Spinal cord (tissue), 10 donors: ENCODE measurements around the gene REPS2. TPM values are rescaled to one million over a fixed set of nuclear protein-coding genes. Genes with fewer than 3 reads are reported as not detected.

ENCODE experiments used
- DNase-seq, 6 donors: peaks; one replicate each; pipeline versions ENCODE4 v3.0.0 to v3.0.0-alpha.2; 2013 to 2015; ENCODE audit warnings: low spot score in 6 of 6, low read depth in 4 of 6
- H3K27ac ChIP-seq: one replicate; pipeline ENCODE4 v1.5.1; 2013; ENCODE audit warnings: low read depth, low read length, control low read depth
- H3K27me3 ChIP-seq: one replicate; pipeline ENCODE4 v1.6.1; 2013; ENCODE audit warnings: low read length; ENCODE audit not compliant: control insufficient read depth, insufficient read depth
- H3K36me3 ChIP-seq: one replicate; pipeline ENCODE4 v1.6.1; 2013; ENCODE audit warnings: low read length; ENCODE audit not compliant: control insufficient read depth, insufficient read depth
- H3K4me1 ChIP-seq: one replicate; pipeline ENCODE4 v1.6.1; 2013; ENCODE audit warnings: low read length; ENCODE audit not compliant: control insufficient read depth, insufficient read depth
- H3K4me3 ChIP-seq: one replicate; pipeline ENCODE4 v1.5.1; 2013; ENCODE audit warnings: low read depth, low read length, control low read depth
- H3K9me3 ChIP-seq: one replicate; pipeline ENCODE4 v1.6.1; 2013; ENCODE audit warnings: low read length; ENCODE audit not compliant: control insufficient read depth, insufficient read depth
- WGBS: methylation state at CpG from one replicate; pipeline ENCODE4 v1.1.5; 2013; ENCODE audit warnings: missing lambda C conversion rate; ENCODE audit not compliant: insufficient coverage; 5-methylcytosine and 5-hydroxymethylcytosine counted together
- polyA plus RNA-seq, 2 donors: library from polyadenylated mRNA; unstranded; fragments of 120-200 nt; gene quantifications; one replicate each; pipeline ENCODE4 v1.2.1, GENCODE V29; 2013; ENCODE audit not compliant: insufficient read length in 2 of 2
- total RNA-seq, 2 donors: library from RNA; depleted of rRNA in 1 of 2; stranded (reverse); fragments of 120-200 nt in 1 of 2; fragments of >200 nt in 1 of 2; gene quantifications; one replicate each; pipeline versions ENCODE4 v1.2.3 to v1.2.4, GENCODE V29; 2013 to 2014
- donor health status: healthy.

Gene REPS2
- total and polyA plus RNA-seq, 4 donors = 13.4 to 61.1 (median 26.1) TPM

DNA sequence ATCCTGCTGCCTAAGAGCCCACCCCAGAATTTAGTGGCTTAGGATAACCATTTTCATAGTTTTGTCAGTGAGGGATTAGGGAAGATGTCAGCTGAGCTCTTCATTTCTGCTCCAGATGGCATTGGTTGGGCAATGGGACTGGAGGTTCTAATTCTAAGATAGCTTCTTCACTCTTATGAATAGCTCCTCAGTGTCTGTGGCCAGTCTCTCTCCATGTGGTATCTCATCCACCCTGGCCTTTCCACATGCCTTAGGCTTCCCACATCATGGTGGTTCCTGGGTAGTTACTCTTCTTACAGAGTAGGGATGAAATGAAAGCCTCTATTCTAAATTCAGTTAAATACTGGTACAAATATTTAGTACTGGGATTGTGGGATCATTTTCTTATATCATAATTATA, 31.3 kb downstream of the REPS2 start:
- H3K36me3 ChIP-seq = no peaks in the 10 kb centered on the region
- no peak overlapping the region for H3K4me3 ChIP-seq
- no peak for DNase-seq
- H3K9me3 ChIP-seq = peaks cover 2% of the 10 kb centered on the region
- H3K4me1 ChIP-seq = no peaks in the 10 kb centered on the region
- no peak overlapping the region for H3K27ac ChIP-seq
- H3K27me3 ChIP-seq = peaks cover 12% of the 10 kb centered on the region

DNA sequence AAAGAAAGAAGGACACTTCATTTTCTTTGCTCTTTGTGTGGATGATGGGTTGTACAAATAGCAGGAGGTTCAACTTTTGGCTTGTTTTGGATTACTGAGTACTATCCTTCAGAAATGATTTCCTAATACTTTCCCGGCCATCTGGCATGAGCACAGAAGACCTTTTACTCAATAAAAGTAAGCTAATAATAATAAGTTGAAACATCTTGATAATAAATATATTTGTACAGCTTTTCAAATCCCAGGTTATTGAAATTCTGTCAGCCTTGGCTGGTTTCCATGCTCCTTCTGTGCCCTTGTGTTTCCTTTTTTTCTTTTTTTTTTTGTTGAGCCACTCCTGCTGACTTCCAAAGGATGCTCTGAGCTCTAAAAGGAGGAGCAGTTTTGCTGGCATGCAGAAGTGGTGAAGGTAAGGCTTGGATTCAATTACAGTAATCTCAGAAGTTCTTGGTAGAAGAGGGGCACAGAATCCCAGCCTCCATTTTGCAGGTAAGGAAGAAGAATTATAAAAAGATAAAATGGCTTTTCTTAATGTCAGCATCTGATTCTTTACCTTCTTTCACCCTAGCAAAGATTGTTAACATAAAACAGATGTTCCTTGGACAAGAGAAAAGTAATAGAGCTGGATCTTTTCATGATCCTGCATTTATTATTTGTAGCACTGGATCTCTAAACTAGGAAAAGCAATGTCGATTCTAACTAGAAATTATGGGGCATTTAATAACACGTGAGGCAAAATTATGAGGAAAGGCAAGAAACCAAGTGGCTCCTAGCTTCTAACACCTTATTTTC, 31.9 kb downstream of the REPS2 start:
- H3K4me1 ChIP-seq = no peaks in the 10 kb centered on the region
- no peak overlapping the region for H3K27ac ChIP-seq
- H3K9me3 ChIP-seq = peaks cover 2% of the 10 kb centered on the region
- H3K36me3 ChIP-seq = no peaks in the 10 kb centered on the region
- DNase-seq = peak in 2 of 6 donors; percentile 3 to 27
- peaks cover 12% of the 10 kb centered on the region for H3K27me3 ChIP-seq
- H3K4me3 ChIP-seq = no peak overlapping the region
- WGBS = no CpG with 5 or more reads among the region's 3 CpGs

DNA sequence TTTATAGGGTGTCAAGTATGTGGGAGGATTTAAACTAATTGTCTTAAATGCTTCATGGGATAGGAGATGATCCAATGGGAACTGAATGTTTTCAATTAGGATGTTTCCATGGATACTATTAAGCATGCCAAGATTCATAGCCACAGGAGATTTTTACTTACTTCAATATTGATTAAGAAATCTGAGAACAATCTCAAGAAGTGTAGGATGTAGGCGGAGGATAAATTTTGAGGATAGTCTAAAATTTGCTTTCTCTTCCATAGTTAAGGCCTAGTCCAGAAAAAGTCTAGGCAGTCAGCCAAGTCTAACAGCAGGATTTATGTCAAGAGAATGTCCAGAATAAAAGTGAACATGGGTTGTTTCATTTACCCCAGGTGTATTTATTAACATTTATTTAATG, 32.8 kb downstream of the REPS2 start:
- peaks cover 2% of the 10 kb centered on the region for H3K9me3 ChIP-seq
- peak in 2 of 6 donors; percentile 20 to 24 for DNase-seq
- H3K27ac ChIP-seq = no peak overlapping the region
- H3K4me1 ChIP-seq = no peaks in the 10 kb centered on the region
- no CpG with 5 or more reads among the region's 1 CpG for WGBS
- no peaks in the 10 kb centered on the region for H3K36me3 ChIP-seq
- H3K27me3 ChIP-seq = peaks cover 15% of the 10 kb centered on the region
- no peak overlapping the region for H3K4me3 ChIP-seq

DNA sequence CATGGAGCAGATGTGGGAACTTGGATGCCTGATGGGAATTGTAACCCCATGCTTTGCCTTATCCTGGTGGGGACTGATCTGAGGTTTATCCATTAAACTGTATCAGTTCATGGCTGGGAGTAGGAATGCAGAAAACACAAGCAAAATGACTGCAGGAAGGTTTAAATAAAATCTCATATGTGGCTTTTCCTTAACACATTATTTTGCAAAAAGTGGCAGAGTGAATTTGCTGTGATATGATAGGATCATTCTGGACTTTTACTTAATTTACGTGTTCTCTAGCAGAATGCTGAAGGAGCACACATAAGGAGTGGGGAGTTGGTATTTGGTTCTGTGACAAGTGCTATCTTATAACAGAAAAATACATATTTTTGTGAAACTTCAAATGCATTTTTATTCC, 34.8 kb downstream of the REPS2 start:
- Histone ChIP-seq H3K4me3 (no peak overlapping the region), H3K27ac (no peak overlapping the region), H3K9me3 (peaks cover 2% of the 10 kb centered on the region), H3K4me1 (no peaks in the 10 kb centered on the region), H3K36me3 (no peaks in the 10 kb centered on the region), H3K27me3 (peaks cover 12% of the 10 kb centered on the region)
- no CpG with 5 or more reads among the region's 1 CpG for WGBS
- DNase-seq = no peak

DNA sequence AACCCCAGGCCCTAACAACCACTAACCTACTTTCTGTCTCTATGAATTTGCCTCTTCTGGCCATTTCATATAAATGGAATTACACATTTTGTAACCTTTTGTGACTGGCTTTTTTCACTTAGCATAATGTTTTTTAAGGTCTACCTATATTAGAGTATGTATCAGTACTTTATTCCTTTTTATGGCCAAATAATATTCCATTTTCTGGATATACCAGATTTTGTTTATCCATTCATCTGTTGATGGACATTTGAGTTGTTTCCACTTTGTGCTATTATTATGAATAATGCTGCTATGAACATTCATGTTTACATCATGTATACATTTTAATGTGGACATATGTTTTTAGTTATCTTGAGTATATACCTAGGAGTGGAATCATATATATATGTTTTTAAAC, 35.5 kb downstream of the REPS2 start:
- no peak for DNase-seq
- Histone ChIP-seq H3K36me3 (no peaks in the 10 kb centered on the region), H3K4me3 (no peak overlapping the region), H3K4me1 (no peaks in the 10 kb centered on the region), H3K9me3 (peaks cover 2% of the 10 kb centered on the region), H3K27ac (no peak overlapping the region), H3K27me3 (peaks cover 15% of the 10 kb centered on the region)

DNA sequence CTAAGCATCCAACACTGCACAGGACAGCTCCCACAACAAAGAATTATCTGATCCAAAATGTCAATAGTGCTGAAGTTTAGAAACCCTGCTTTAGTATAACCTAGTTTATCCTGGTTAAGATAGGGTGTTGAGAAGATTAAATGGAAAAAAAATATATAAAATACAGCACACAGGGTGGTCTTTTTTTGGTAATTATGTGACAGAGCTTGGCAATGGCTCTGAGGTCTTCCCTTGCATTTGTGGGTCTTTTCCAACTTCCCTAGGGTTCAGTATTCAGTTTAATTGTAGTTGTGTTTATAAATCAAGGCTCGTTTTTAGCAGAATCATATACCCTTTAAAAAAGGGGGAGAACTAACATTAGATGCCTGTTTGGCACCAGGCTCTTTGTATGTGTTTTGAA, 36.6 kb downstream of the REPS2 start:
- WGBS = no CpG with 5 or more reads among the region's 1 CpG
- Histone ChIP-seq H3K27ac (no peak overlapping the region), H3K4me3 (no peak overlapping the region), H3K4me1 (no peaks in the 10 kb centered on the region), H3K27me3 (peaks cover 15% of the 10 kb centered on the region), H3K36me3 (no peaks in the 10 kb centered on the region), H3K9me3 (peaks cover 2% of the 10 kb centered on the region)
- no peak for DNase-seq

DNA sequence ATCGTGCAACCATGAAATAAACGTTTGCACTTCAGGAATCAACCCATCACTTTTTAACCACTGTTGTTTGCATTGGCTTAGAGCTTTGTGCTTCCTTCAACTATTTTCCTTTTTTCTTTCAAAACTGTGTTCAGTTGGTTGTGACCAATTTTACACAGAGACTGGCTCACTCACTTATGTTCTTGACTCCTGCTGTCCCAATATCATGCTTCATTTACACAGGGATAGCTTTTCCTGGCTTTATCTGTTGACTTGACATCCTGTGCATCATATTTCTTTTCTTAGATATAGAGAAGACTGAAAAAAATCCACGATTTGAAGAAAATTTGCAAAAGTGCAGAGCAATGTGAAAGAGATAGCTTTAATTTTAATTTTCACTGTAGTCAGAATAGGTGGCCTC, 38.8 kb downstream of the REPS2 start:
- Histone ChIP-seq H3K36me3 (no peaks in the 10 kb centered on the region), H3K4me1 (no peaks in the 10 kb centered on the region), H3K27me3 (peaks cover 13% of the 10 kb centered on the region), H3K4me3 (no peak overlapping the region), H3K9me3 (peaks cover 2% of the 10 kb centered on the region), H3K27ac (no peak overlapping the region)
- 50% methylated on average over 1 of the region's 3 CpGs for WGBS
- DNase-seq = peak in 1 of 6 donors; percentile 54

DNA sequence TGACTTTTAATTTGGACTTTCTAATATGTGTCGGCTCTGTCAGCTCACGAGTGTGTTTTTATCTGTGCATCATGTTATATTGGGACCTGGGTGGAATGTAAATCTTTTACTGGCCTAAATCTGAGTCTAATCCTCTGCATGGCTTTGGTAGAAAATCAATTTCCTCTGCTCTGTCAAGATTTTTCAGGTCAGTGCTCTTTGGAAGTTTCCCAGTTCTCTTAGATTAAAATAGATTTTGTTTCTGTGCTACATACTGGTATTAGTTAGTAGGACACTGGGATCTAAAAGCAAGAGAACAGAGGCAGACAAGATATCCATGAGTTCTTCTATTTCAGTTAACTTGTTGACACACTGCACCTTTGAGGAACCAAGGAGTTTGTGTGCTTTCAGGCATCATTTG, 39.7 kb downstream of the REPS2 start:
- 56% methylated on average over 2 of the region's 2 CpGs for WGBS
- no peaks in the 10 kb centered on the region for H3K4me1 ChIP-seq
- DNase-seq = no peak
- H3K27me3 ChIP-seq = peaks cover 14% of the 10 kb centered on the region
- no peak overlapping the region for H3K4me3 ChIP-seq
- no peaks in the 10 kb centered on the region for H3K36me3 ChIP-seq
- peaks cover 2% of the 10 kb centered on the region for H3K9me3 ChIP-seq
- no peak overlapping the region for H3K27ac ChIP-seq

DNA sequence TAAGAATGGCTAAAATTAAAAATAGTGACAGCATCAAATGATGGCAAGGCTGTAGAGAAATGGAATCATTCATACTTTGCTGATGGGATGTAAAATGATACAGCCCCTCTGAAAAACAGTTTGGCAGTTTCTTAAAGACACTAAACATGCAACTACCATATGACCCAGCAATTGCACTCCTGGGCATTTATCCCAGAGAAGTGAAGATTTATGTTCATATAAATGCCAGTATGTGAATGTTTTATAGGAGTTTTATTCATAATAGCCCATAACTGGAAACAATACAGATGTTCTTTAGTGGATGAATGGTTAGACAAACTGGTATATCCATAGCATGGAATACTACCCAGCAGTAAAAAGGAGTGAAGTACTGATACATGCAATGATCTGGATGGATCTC, 43.3 kb downstream of the REPS2 start:
- Histone ChIP-seq H3K4me3 (no peak overlapping the region), H3K4me1 (no peaks in the 10 kb centered on the region), H3K27ac (no peak overlapping the region), H3K27me3 (peaks cover 12% of the 10 kb centered on the region), H3K36me3 (no peaks in the 10 kb centered on the region), H3K9me3 (no peaks in the 10 kb centered on the region)
- no peak for DNase-seq

DNA sequence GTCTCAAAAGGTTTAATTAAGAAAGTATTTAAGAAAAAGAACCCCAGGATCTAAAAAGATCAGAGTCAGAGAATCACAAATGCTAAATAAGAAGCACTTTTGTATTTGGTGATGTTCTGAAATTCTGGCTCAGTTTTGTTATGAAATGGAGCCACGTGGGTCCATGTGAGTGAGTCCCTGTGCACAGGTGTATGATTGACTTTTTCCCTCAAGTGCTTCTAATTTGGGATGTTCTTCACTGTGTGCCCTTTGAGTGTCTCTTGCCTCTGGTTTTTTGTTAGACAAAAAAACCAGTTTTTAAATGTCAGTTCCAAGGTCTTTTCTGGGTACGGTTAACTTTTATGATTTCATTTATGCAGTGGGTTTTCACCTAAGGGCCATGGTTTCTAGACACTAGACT, 44.4 kb downstream of the REPS2 start:
- H3K27ac ChIP-seq = no peak overlapping the region
- H3K9me3 ChIP-seq = no peaks in the 10 kb centered on the region
- WGBS = 64% methylated on average over 2 of the region's 2 CpGs
- H3K4me3 ChIP-seq = no peak overlapping the region
- H3K4me1 ChIP-seq = no peaks in the 10 kb centered on the region
- no peak for DNase-seq
- H3K36me3 ChIP-seq = no peaks in the 10 kb centered on the region
- H3K27me3 ChIP-seq = peaks cover 10% of the 10 kb centered on the region
